Central memory CD4-positive, alpha-beta T cell (primary cell): ENCODE measurements around the gene ACO1.

Source experiments
- DNase-seq: peaks from one replicate; pipeline ENCODE4 v3.0.0; 2022

The ACO1 gene

GRCh38 chr9:32382565-32383320 is 1.7 kb upstream of the ACO1 start:
- no peak for DNase-seq

GRCh38 chr9:32384002-32384363 is 460 bp upstream of the ACO1 start:
- DNase-seq: no peak

- DNase-seq: no peak
These were observed 875 bp downstream of the ACO1 start for GRCh38 chr9:32385152-32385884.

DNA sequence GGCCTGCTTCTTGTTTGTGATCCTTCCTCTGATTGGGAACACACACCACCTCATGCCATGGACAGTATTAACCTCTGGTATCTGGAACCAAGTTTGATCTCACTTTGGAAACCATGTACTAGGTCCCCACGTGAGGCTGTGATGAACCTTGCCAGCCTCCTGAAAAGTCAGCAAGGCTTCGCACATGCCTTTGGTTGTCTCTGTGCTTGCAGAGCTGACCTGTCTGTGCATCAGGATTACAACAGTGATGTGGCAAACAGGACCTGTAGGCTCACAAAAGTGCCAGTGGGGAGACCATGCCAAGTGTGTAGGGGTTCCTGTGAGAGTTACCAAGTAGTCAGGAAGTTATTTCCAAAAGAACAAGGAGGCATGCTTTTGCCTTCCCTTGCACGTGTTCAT is 1.4 kb downstream of the ACO1 start:
- no peak for DNase-seq

DNA sequence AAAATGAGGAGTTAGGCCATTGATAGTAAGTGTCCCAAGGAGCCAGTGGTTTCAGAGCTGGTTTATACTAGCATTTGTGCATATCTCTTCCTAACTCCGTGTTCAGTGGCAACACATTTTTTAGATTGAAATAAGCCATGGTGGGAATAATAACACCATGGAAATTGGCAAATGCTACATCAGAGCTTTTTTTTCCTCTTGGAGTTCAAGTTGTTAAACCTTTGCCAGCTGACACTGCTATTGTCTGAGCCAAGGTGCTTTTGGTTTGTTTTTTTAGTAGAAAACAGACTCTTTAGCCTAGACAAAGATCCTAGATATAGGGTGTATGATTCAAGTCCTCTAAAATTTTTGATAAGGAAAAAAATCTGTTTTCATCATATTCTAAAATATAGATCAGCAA is 2.8 kb downstream of the ACO1 start:
- DNase-seq: no peak

- DNase-seq: no peak
These were observed 4.9 kb downstream of the ACO1 start for GRCh38 chr9:32389365-32389764.

GRCh38 chr9:32393911-32394310 is 9.5 kb downstream of the ACO1 start:
- DNase-seq: no peak

DNA sequence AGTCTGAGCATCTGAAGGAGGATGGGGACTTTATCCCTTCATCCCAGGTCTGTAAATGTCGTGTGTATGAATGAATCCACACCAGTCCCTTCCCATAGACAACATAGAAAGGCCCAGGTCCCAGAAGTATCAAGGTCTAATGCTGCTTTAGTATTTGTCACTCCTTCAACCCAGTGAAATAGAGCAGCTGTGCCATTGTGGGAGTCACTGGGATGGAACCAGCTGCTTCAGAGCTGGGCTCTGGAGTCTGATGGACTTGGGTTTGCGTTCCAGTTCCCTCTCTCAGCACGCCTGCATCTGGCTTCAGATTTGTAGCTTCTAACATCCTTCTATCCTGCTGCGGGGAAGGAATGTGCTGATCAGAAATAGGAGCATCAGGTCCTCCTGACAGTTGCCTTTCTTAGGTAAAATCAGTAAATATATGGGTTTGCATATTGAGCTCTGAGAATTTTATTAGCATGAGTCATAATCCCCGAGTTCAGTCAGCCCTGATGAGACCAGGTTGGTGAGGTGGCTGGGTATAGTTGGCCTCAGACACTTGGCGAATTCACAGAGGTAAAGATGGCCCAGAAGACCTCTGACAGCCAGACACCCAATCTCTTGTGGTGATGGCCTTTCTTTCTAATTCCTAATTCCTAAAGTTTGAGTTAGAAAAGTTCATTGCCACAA is 10.1 kb downstream of the ACO1 start:
- no peak for DNase-seq

DNA sequence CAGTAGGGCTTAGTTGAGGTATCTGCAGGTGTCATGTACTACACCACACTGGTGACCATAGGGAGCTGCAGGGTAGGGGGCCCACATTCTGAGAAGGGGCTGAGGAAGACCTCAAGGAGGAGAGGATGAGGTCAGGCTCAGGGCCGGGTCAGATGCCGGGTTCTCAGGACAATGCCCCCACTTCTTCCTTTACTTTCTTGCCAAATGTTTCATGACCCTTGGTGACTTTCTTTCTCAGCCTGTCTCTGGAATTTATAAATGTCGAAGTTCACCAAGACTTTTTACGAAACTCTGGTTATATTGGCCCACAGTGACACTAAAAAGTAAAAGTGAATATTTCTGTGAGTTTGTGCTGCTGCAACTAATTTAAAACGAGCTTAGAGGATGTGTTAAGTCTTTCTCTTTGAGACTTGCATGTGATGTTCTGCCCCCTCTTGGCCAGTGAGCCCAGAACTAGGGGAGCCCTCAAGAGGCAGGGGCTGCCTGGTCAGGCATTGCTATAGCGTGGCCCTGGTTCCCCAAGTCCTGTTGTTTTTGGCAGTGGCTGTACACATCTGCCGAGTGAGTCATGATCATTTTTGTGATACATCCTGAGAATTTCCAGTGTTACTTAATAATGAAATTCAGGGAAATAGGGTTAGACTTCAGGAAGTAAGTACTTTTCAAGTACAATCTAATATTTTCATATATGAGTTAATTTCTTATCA is 11.2 kb downstream of the ACO1 start:
- DNase-seq: no peak

GRCh38 chr9:32398207-32398606 is 13.8 kb downstream of the ACO1 start:
- DNase-seq: no peak

GRCh38 chr9:32399110-32399815 is 14.8 kb downstream of the ACO1 start:
- no peak for DNase-seq

DNA sequence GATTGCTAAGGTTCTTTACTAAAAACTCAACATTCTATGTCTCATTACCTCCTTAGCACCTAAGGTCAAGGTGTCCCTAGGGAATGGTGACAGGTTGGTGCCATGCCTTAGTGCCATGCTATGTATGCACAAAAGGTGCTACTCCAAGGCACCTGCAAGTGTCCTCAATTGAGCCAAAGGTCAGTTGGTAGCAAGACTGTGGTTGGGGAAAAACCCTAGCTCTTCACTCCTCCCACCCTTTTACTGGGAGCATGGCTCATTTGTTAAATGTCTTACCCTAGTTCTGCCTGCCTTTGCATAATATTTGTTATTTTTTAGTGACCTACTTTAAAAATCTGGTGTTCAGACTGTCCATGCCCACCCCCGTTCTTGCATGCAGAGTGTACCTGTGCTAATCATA is 17.0 kb downstream of the ACO1 start:
- DNase-seq: no peak

- DNase-seq: no peak
These were observed 19.3 kb downstream of the ACO1 start for GRCh38 chr9:32403567-32404260.

- DNase-seq: no peak
These were observed 20.0 kb downstream of the ACO1 start for GRCh38 chr9:32404402-32404801.

DNA sequence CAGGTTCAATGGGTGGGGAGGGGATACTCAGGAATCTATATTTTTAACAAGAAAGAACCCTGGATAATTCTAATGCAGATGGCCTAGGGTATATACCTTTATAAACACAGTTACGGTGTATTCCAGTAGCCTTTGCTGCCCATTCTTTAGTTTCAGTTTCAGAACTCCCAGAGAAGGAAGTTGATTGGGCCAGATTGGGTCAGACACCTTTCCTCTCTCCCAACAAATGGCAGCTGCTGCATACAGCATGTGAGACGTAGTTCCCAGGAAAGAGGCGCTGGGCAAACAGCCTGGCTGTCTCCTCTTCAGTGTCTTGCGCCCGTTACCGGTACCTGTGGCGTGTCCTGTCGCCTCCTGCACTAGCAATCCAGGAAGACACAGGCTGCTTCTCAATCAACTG is 20.4 kb downstream of the ACO1 start:
- no peak for DNase-seq

DNA sequence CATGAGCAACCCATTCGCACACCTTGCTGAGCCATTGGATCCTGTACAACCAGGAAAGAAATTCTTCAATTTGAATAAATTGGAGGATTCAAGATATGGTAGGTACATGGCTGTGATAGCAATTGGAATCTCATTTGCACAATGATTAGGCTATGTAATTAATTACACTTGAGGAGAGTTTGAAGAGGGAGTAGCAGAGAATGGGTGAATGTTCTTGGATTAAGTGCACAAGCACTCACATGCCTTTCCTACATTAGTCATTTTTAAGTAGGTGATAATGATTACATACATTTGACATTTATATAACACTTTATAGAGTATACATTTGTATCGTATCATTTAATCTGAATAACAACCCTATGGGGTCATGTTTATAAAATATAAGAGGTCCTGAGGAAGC is 21.1 kb downstream of the ACO1 start:
- DNase-seq: no peak

GRCh38 chr9:32406046-32406445 is 21.6 kb downstream of the ACO1 start:
- DNase-seq: no peak

- DNase-seq: no peak
These were observed 27.3 kb downstream of the ACO1 start for GRCh38 chr9:32411753-32412152.

GRCh38 chr9:32412440-32412839 is 28.0 kb downstream of the ACO1 start:
- DNase-seq: no peak

GRCh38 chr9:32413424-32413823 is 29.0 kb downstream of the ACO1 start:
- DNase-seq: no peak

- no peak for DNase-seq
These were observed 30.4 kb downstream of the ACO1 start for GRCh38 chr9:32414856-32415255.

GRCh38 chr9:32419921-32420320 is 35.5 kb downstream of the ACO1 start:
- no peak for DNase-seq
